OCI-LY1 (cell line): ENCODE measurements around the gene MAD1L1.

Source experiments
- CTCF ChIP-seq: fragments of 200-600 bp; sonication (generic), shearing (Covaris generic); IDR thresholded peaks from 2 replicates; pipeline ENCODE4 v1.5.1; 2017; ENCODE audit warnings: mild to moderate bottlenecking, antibody characterized with exemption, low read length, moderate library complexity, mixed read lengths
- EZH2 ChIP-seq: fragments of 200-600 bp; sonication (generic), shearing (Covaris generic); IDR thresholded peaks from 2 replicates; pipeline ENCODE4 v1.8.0; 2017; ENCODE audit warnings: borderline replicate concordance, mixed run types, mild to moderate bottlenecking, antibody characterized with exemption, low read length, moderate library complexity, mixed read lengths

- TF ChIP-seq CTCF, result no peak
- TF ChIP-seq EZH2, result no peak
Observed at GRCh38 chr7:1920266-1920681, 312.5 kb downstream of the MAD1L1 start.
